H1 (cell line): ENCODE measurements around the gene SLC18A3. TPM values are rescaled to one million over a fixed set of nuclear protein-coding genes. Genes with fewer than 3 reads are reported as not detected.

ENCODE experiments used
- CTCF ChIA-PET: fragments of 300-600 bp; sonication (Branson Sonifier 250); formaldehyde crosslinking; loops from one replicate; lab custom pipeline; 2021; ENCODE audit not compliant: partially characterized antibody; lab: Charles Lee
- POLR2A ChIA-PET: fragments of 300-600 bp; sonication (Branson Sonifier 250); formaldehyde crosslinking; loops from one replicate; lab custom pipeline; 2021; ENCODE audit warnings: inconsistent platforms; ENCODE audit not compliant: partially characterized antibody; lab: Charles Lee
- DNase-seq, 2 experiments: peaks; one replicate each; pipeline versions ENCODE4 v3.0.0 to v3.0.0-alpha.2; 2010 to 2022; ENCODE audit warnings: low spot score in 2 of 2, low read depth in 1 of 2, mixed read lengths in 1 of 2
- FAIRE-seq: peaks from 2 replicates; lab custom pipeline; 2011; peaks lifted over from hg19 to GRCh38; lab: Jason Lieb, UNC
- H2AFZ ChIP-seq: 2 replicates; pipeline ENCODE4 v1.8.1; 2012; ENCODE audit warnings: low read length, inconsistent platforms
- H2AK5ac ChIP-seq: 2 replicates; pipeline ENCODE4 v1.6.1; 2013; ENCODE audit warnings: low read depth, low read length
- H2BK120ac ChIP-seq: replicated peaks from 2 replicates; pipeline ENCODE3; 2013; ENCODE audit warnings: low read depth, low read length, inconsistent platforms
- H2BK12ac ChIP-seq: 2 replicates; pipeline ENCODE4 v1.6.1; 2013; ENCODE audit warnings: low read depth, low read length
- H2BK15ac ChIP-seq: 2 replicates; pipeline ENCODE4 v1.6.1; 2013; ENCODE audit warnings: low read length
- H2BK20ac ChIP-seq: 2 replicates; pipeline ENCODE4 v1.6.1; 2013; ENCODE audit warnings: low read length
- H2BK5ac ChIP-seq: 2 replicates; pipeline ENCODE4 v1.6.1; 2013; ENCODE audit warnings: low read depth, low read length
- H3K14ac ChIP-seq: 2 replicates; pipeline ENCODE4 v1.6.1; 2013; ENCODE audit warnings: inconsistent platforms; ENCODE audit not compliant: insufficient read length
- H3K18ac ChIP-seq: 2 replicates; pipeline ENCODE4 v1.6.1; 2013; ENCODE audit warnings: low read length; ENCODE audit errors: extremely low read depth
- H3K23ac ChIP-seq: 2 replicates; pipeline ENCODE4 v1.6.1; 2013; ENCODE audit warnings: inconsistent platforms; ENCODE audit not compliant: insufficient read length
- H3K23me2 ChIP-seq: 2 replicates; pipeline ENCODE4 v1.6.1; 2013; ENCODE audit warnings: low read depth, low read length
- H3K27ac ChIP-seq: 2 replicates; pipeline ENCODE4 v1.6.1; 2011; ENCODE audit warnings: low read depth, low read length, inconsistent platforms
- H3K27me3 ChIP-seq, 4 experiments: replicated peaks in 1 of 4; 1 replicate in 1 of 4; 2 replicates in 3 of 4; pipeline versions ENCODE4 v1.6.1 to v1.8.1; 2011 to 2013; ENCODE audit warnings: low read length in 3 of 4, mild to moderate bottlenecking in 3 of 4, inconsistent platforms in 2 of 4, mixed read lengths in 2 of 4, moderate library complexity in 1 of 4; ENCODE audit not compliant: control insufficient read depth in 3 of 4, insufficient read depth in 3 of 4; ENCODE audit errors: extremely low read depth in 1 of 4
- H3K36me3 ChIP-seq, 4 experiments: 2 replicates each; pipeline versions ENCODE4 v1.6.1 to v1.8.1; 2011 to 2013; ENCODE audit warnings: mild to moderate bottlenecking in 4 of 4, low read length in 3 of 4, moderate library complexity in 2 of 4, control low read depth in 1 of 4, inconsistent platforms in 1 of 4; ENCODE audit not compliant: insufficient read depth in 4 of 4, control insufficient read depth in 2 of 4
- H3K4ac ChIP-seq: replicated peaks from 2 replicates; pipeline ENCODE3; 2013; ENCODE audit warnings: low read length, low read depth, mixed read lengths, inconsistent platforms; ENCODE audit not compliant: insufficient read length
- H3K4me1 ChIP-seq, 4 experiments: replicated peaks in 1 of 4; 1 replicate in 1 of 4; 2 replicates in 3 of 4; pipeline versions ENCODE4 v1.6.1 to v1.8.1; 2011 to 2013; ENCODE audit warnings: low read length in 3 of 4, inconsistent platforms in 2 of 4, mixed read lengths in 1 of 4; ENCODE audit not compliant: insufficient read depth in 4 of 4, control insufficient read depth in 3 of 4
- H3K4me2 ChIP-seq, 2 experiments: 2 replicates each; pipeline versions ENCODE4 v1.6.1 to v1.8.1; 2011 to 2013; ENCODE audit warnings: low read depth in 2 of 2, low read length in 2 of 2, control low read depth in 1 of 2, inconsistent platforms in 1 of 2, mild to moderate bottlenecking in 1 of 2; ENCODE audit not compliant: insufficient read depth in 1 of 2
- H3K4me3 ChIP-seq, 4 experiments: fragments of 200-600, 300-600 bp in 1 of 4; sonication (generic), shearing (Covaris generic), sonication (Bioruptor Twin) in 1 of 4; 2 replicates each; pipeline versions ENCODE4 v1.5.1 to v1.8.1; 2011 to 2016; ENCODE audit warnings: low read length in 4 of 4, low read depth in 3 of 4, control low read depth in 2 of 4, inconsistent platforms in 2 of 4, mild to moderate bottlenecking in 2 of 4, mixed read lengths in 1 of 4, moderate library complexity in 1 of 4; ENCODE audit not compliant: insufficient read depth in 2 of 4; ENCODE audit errors: extremely low read depth in 1 of 4
- H3K56ac ChIP-seq: replicated peaks from 2 replicates; pipeline ENCODE3; 2013; ENCODE audit warnings: low read depth, mild to moderate bottlenecking, mixed read lengths, low read length, inconsistent platforms; ENCODE audit not compliant: insufficient read length
- H3K79me1 ChIP-seq: 2 replicates; pipeline ENCODE4 v1.6.1; 2013; ENCODE audit warnings: low read depth, low read length, control low read depth
- H3K79me2 ChIP-seq, 2 experiments: 2 replicates each; pipeline versions ENCODE4 v1.6.1 to v1.8.1; 2012 to 2013; ENCODE audit warnings: low read length in 2 of 2, mild to moderate bottlenecking in 2 of 2, inconsistent platforms in 1 of 2; ENCODE audit not compliant: insufficient read depth in 2 of 2, control insufficient read depth in 1 of 2
- H3K9ac ChIP-seq, 4 experiments: replicated peaks in 1 of 4; 1 replicate in 1 of 4; 2 replicates in 3 of 4; pipeline versions ENCODE4 v1.6.1 to v1.8.1; 2011 to 2013; ENCODE audit warnings: low read depth in 3 of 4, low read length in 3 of 4, control low read depth in 2 of 4, mild to moderate bottlenecking in 2 of 4, moderate library complexity in 2 of 4, inconsistent platforms in 1 of 4; ENCODE audit errors: extremely low read depth in 1 of 4
- H3K9me3 ChIP-seq, 2 experiments: 2 replicates each; pipeline versions ENCODE4 v1.6.1 to v1.8.1; 2012 to 2013; ENCODE audit warnings: mild to moderate bottlenecking in 2 of 2, moderate library complexity in 2 of 2, control low read depth in 1 of 2, inconsistent platforms in 1 of 2, low read depth in 1 of 2, low read length in 1 of 2, mixed read lengths in 1 of 2; ENCODE audit not compliant: insufficient read depth in 2 of 2
- H4K20me1 ChIP-seq, 2 experiments: replicated peaks in 1 of 2; 2 replicates each; pipeline versions ENCODE3 to v1.8.1; 2011 to 2013; ENCODE audit warnings: inconsistent platforms in 2 of 2, low read length in 2 of 2, mild to moderate bottlenecking in 1 of 2; ENCODE audit not compliant: insufficient read depth in 2 of 2, control insufficient read depth in 1 of 2
- H4K5ac ChIP-seq: 2 replicates; pipeline ENCODE4 v1.6.1; 2013; ENCODE audit warnings: low read length, low read depth, mixed read lengths, inconsistent platforms; ENCODE audit not compliant: insufficient read length
- H4K8ac ChIP-seq: 2 replicates; pipeline ENCODE4 v1.8.0; 2013; ENCODE audit warnings: mild to moderate bottlenecking, moderate library complexity, low read length, inconsistent platforms; ENCODE audit not compliant: insufficient read depth; ENCODE audit errors: extremely low read depth
- H4K91ac ChIP-seq: replicated peaks from 2 replicates; pipeline ENCODE3; 2013; ENCODE audit warnings: low read length, mixed read lengths, inconsistent platforms; ENCODE audit not compliant: insufficient read length
- ASH2L ChIP-seq: fragments of 200-600, 300-600 bp; sonication (generic); IDR thresholded peaks from one replicate; pipeline ENCODE4 v1.7.1; 2017; ENCODE audit warnings: low read length
- EZH2 ChIP-seq: fragments of 200-600 bp; sonication (generic); IDR thresholded peaks from 2 replicates; pipeline ENCODE4 v1.7.1; 2012; ENCODE audit warnings: low read depth, mild to moderate bottlenecking, moderate library complexity, low read length, inconsistent platforms; ENCODE audit not compliant: severe bottlenecking
- GTF2F1 ChIP-seq: IDR thresholded peaks from 2 replicates; pipeline ENCODE4 v1.6.1; 2012; ENCODE audit warnings: low read depth, low read length, improper control_type of control experiment, borderline replicate concordance
- HDAC2 ChIP-seq, 2 experiments: fragments of 300-600 bp in 1 of 2; sonication (generic) in 1 of 2; IDR thresholded peaks; 2 replicates each; pipeline ENCODE4 v1.6.1; 2011 to 2012; ENCODE audit warnings: low read depth in 2 of 2, low read length in 2 of 2, mild to moderate bottlenecking in 2 of 2, moderate library complexity in 2 of 2, borderline replicate concordance in 1 of 2, inconsistent platforms in 1 of 2
- HDAC6 ChIP-seq: IDR thresholded peaks from one replicate; pipeline ENCODE4 v1.7.1; 2012; ENCODE audit warnings: low read depth, mild to moderate bottlenecking, inconsistent platforms, low read length, moderate library complexity
- JUND ChIP-seq: IDR thresholded peaks from 2 replicates; pipeline ENCODE4 v1.6.1; 2011; ENCODE audit warnings: mild to moderate bottlenecking, improper control_type of control experiment, low read length
- POLR2A ChIP-seq, 2 experiments: IDR thresholded peaks; 1 replicate in 1 of 2; 2 replicates in 1 of 2; pipeline ENCODE4 v1.6.1; 2011; ENCODE audit warnings: low read depth in 2 of 2, low read length in 2 of 2, mild to moderate bottlenecking in 2 of 2; ENCODE audit errors: control extremely low read depth in 1 of 2
- SP1 ChIP-seq: IDR thresholded peaks from 2 replicates; pipeline ENCODE4 v1.6.1; 2011; ENCODE audit warnings: low read depth, low read length
- TCF12 ChIP-seq: IDR thresholded peaks from 2 replicates; pipeline ENCODE4 v1.6.1; 2011; ENCODE audit warnings: low read depth, mild to moderate bottlenecking, low read length
- TEAD4 ChIP-seq: IDR thresholded peaks from 2 replicates; pipeline ENCODE4 v1.6.1; 2012; ENCODE audit warnings: low read depth, low read length, inconsistent platforms, mixed read lengths
- WGBS, 2 experiments: shearing (Covaris generic) in 1 of 2; methylation state at CpG; one replicate each; pipeline versions ENCODE4 v1.1.6 to v1.1.7; 2013 to 2015; ENCODE audit warnings: low lambda C conversion rate in 2 of 2, mixed read lengths in 2 of 2, inconsistent platforms in 1 of 2, low coverage in 1 of 2, missing lambda C conversion rate in 1 of 2; ENCODE audit not compliant: insufficient replicate concordance in 2 of 2, insufficient coverage in 1 of 2, insufficient read length in 1 of 2; ENCODE audit errors: extremely low coverage in 1 of 2, missing lambda C conversion rate in 1 of 2; 5-methylcytosine and 5-hydroxymethylcytosine counted together
- polyA plus RNA-seq, 7 experiments: library from polyadenylated mRNA; depleted of rRNA in 3 of 7; stranded (reverse) in 5 of 7; unstranded in 2 of 7; fragments of >200 nt in 5 of 7; fragments of 200-250 nt in 2 of 7; gene quantifications; 1 replicate in 5 of 7; 2 replicates in 1 of 7; 4 replicates in 1 of 7; pipeline versions ENCODE4 v1.2.1 to v1.2.3, GENCODE V29; 2011 to 2013; ENCODE audit warnings: missing spikeins in 2 of 7, mixed read lengths in 2 of 7
- total RNA-seq: library from RNA; stranded (reverse); fragmentation: NEBNext Ultra II Directional; extraction: Animal tissue kit (Norgen Biotek cat#: 25700); gene quantifications from 2 replicates; pipeline ENCODE4 v1.2.1, GENCODE V29; 2021

Gene SLC18A3
- total and polyA plus RNA-seq, 2 of the 8 experiments (the other 6 are each of a cell fraction or from before 2014, with no cell fraction given) = 0.17 TPM; not detected in 1

DNA sequence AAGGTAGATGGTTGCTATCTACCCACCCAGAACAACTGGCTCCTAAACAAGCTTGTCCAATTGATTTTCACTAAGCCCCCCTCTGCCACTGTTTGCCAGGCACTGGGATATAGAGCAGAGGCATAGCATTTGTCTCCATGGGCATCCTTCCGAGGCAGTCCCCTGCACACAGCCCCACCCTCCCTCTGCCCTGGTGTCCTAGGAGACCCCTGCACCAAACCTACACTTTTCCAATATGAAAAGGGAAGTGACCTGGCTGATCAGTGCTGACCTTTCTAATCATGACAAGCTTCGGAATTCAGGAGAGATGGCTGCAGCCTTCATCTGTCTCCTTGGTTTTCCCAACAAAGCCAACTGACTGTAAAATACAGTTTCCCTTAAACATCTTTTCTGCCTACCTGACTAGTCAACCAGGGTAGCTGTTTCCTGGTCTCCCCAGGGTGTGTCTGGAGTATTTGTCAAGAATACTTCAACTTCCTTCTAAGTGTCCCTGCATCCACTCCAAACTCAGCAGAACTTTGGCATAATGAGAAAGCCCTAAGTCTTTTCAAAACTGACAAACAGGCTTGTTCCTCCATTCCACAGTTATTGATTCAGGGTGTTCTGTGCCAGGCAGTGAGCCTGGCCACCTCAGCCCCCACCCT lies 7.6 kb upstream of the SLC18A3 start:
- POLR2A ChIA-PET = no interaction called here
- CTCF ChIA-PET = interaction anchor here (0.7 to 6.3 kb wide), 4 partner anchors 9 to 123 kb away, joined by 3 to 30 read pairs (median 4); no protein-coding TSS in a partner anchor
- FAIRE-seq (no peak), DNase-seq (no peak)
- no peak overlapping the region for H3K14ac ChIP-seq
- no peak overlapping the region for H4K5ac ChIP-seq
- WGBS, 2 experiments = 89% methylated on average over 2 of the region's 2 CpGs; no CpG with 5 or more reads in 1 of the 2 experiments
- no peaks in the 10 kb centered on the region for H3K79me2 ChIP-seq
- no peak overlapping the region for H3K23ac ChIP-seq
- no peaks in the 10 kb centered on the region for H3K9me3 ChIP-seq
- no peaks in the 10 kb centered on the region for H3K36me3 ChIP-seq
- H3K79me1 ChIP-seq = no peaks in the 10 kb centered on the region
- H3K27ac ChIP-seq = no peak overlapping the region
- H2AK5ac ChIP-seq = no peak overlapping the region
- no peaks in the 10 kb centered on the region; a peak in 1 of 7 replicates for H3K4me1 ChIP-seq
- H2BK20ac ChIP-seq = no peak overlapping the region
- no peak overlapping the region for H4K8ac ChIP-seq
- peaks cover 9 to 25% (median 21%) of the 10 kb centered on the region in 4 experiments for H3K27me3 ChIP-seq
- no peak overlapping the region for H2BK15ac ChIP-seq
- no peak overlapping the region for H3K4me2 ChIP-seq
- H2AFZ ChIP-seq = no peak overlapping the region
- no peak overlapping the region for H2BK120ac ChIP-seq
- H3K18ac ChIP-seq = no peak overlapping the region
- no peak overlapping the region for H2BK5ac ChIP-seq
- H2BK12ac ChIP-seq = no peak overlapping the region
- no peak overlapping the region for H4K91ac ChIP-seq
- H3K4me3 ChIP-seq = no peak overlapping the region
- TF ChIP-seq POLR2A (IDR thresholded peaks at IDR 0.05; ENCODE audit: control extremely low read depth in 1 of 2, low read depth in 2 of 2, low read length in 2 of 2) (no peak), EZH2 (no peak), SP1 (no peak), JUND (no peak), HDAC6 (no peak), GTF2F1 (no peak), TEAD4 (no peak), TCF12 (no peak), ASH2L (no peak), HDAC2 (IDR thresholded peaks at IDR 0.05; ENCODE audit: borderline replicate concordance in 1 of 2, low read depth in 2 of 2, low read length in 2 of 2) (no peak)
- no peaks in the 10 kb centered on the region for H3K23me2 ChIP-seq
- H3K4ac ChIP-seq = no peak overlapping the region
- no peak overlapping the region for H3K56ac ChIP-seq
- no peak overlapping the region for H3K9ac ChIP-seq
- H4K20me1 ChIP-seq = peaks cover 0 to 9% of the 10 kb centered on the region in 2 experiments
